ENCODE results near the gene CD99. TPM values are rescaled to one million over a fixed set of nuclear protein-coding genes. Genes with fewer than 3 reads are reported as not detected.
A peak's percentile ranks its signal among the peaks of the same experiment; 100 is the strongest.
"Not testable (repeated sequence)": the region's sequence is repeated elsewhere in the genome, so short reads cannot be mapped to it uniquely, and the experiment has no call there.

Gene CD99
- total RNA-seq, 1 experiment from 2014 or later, result 112 TPM

GRCh38 chrX:2774776-2775175 lies 83.7 kb downstream of the CD99 start:
- no peak overlapping the region for H3K4me3 ChIP-seq (ENCODE audit: insufficient read depth, low read depth, low read length)
- no peaks in the 10 kb centered on the region for H3K27me3 ChIP-seq (ENCODE audit: control insufficient read depth, insufficient read depth, low read length)
- no peak for DNase-seq
- H3K36me3 ChIP-seq (replicated peaks; ENCODE audit: control insufficient read depth, insufficient read depth, low read length), result no peaks in the 10 kb centered on the region

DNA sequence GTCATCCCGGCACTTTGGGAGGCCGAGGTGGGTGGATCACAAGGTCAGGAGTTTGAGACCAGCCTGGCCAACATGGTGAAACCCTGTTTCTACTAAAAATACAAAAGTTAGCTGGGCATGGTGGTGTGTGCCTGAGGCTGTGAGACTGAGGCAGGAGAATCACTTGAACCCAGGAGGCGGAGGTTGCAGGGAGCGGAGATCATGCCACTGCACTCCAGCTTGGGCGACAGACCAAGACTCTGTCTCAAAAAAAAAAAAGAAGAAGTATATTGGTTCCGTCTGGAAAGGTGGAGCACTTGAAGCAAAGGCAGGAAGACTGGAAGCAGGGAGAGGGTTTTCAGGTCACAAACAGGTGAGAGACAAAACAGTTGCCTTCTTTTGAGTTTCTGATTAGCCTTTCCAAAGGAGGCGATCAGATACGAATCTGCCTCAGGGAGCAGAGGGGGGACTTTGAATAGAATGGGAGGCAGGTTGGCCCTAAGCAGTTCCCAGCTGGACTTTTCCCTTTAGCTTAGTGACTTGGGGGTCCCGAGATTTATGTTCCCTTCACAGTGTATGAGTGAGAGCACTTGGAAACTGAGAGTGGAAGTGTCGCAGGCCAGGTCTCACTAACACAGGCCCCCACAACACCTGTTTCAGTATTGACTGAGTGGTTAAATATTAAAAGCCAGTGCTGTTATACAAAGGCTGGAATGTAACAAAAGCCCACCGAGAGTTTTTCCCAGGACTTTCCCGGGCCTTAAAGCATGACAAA lies 89.6 kb downstream of the CD99 start:
- DNase-seq, result peak; percentile 55
- not testable (repeated sequence) for H3K4me3 ChIP-seq (ENCODE audit: insufficient read depth, low read depth, low read length); H3K27me3 ChIP-seq (ENCODE audit: control insufficient read depth, insufficient read depth, low read length); H3K36me3 ChIP-seq (replicated peaks; ENCODE audit: control insufficient read depth, insufficient read depth, low read length)

- Histone ChIP-seq H3K4me3 (ENCODE audit: insufficient read depth, low read depth, low read length) (no peak overlapping the region), H3K27me3 (ENCODE audit: control insufficient read depth, insufficient read depth, low read length) (no peaks in the 10 kb centered on the region), H3K36me3 (replicated peaks; ENCODE audit: control insufficient read depth, insufficient read depth, low read length) (no peaks in the 10 kb centered on the region)
- no peak for DNase-seq
Observed at GRCh38 chrX:2781226-2781571, 90.1 kb downstream of the CD99 start.

DNA sequence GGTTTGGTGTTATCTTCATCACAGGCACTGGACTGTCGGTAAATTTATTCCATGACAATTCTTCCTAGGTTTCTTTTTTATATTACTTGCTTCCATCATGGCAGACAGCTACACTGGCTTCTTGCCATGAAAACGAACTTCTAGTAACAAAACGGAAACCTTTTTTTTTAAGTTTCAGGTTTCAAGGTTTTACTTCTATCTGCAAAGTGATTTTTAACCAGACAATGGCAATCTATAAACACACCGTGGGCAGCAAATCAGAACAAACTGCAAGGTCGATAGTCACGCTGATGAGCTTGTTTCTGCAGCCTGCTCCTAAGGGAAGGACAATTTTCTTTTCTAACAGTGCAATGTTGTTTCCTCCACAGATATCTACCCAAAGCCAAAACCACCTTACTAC lies 90.6 kb downstream of the CD99 start:
- DNase-seq, result no peak
- H3K36me3 ChIP-seq (replicated peaks; ENCODE audit: control insufficient read depth, insufficient read depth, low read length), result no peaks in the 10 kb centered on the region
- no peaks in the 10 kb centered on the region for H3K27me3 ChIP-seq (ENCODE audit: control insufficient read depth, insufficient read depth, low read length)
- no peak overlapping the region for H3K4me3 ChIP-seq (ENCODE audit: insufficient read depth, low read depth, low read length)

GRCh38 chrX:2782171-2782570 lies 91.1 kb downstream of the CD99 start:
- no peaks in the 10 kb centered on the region for H3K36me3 ChIP-seq (replicated peaks; ENCODE audit: control insufficient read depth, insufficient read depth, low read length)
- H3K27me3 ChIP-seq (ENCODE audit: control insufficient read depth, insufficient read depth, low read length), result no peaks in the 10 kb centered on the region
- DNase-seq, result no peak
- no peak overlapping the region for H3K4me3 ChIP-seq (ENCODE audit: insufficient read depth, low read depth, low read length)

GRCh38 chrX:2782778-2783177 lies 91.7 kb downstream of the CD99 start:
- DNase-seq, result no peak
- no peaks in the 10 kb centered on the region for H3K36me3 ChIP-seq (replicated peaks; ENCODE audit: control insufficient read depth, insufficient read depth, low read length)
- H3K4me3 ChIP-seq (ENCODE audit: insufficient read depth, low read depth, low read length), result no peak overlapping the region
- no peaks in the 10 kb centered on the region for H3K27me3 ChIP-seq (ENCODE audit: control insufficient read depth, insufficient read depth, low read length)

DNA sequence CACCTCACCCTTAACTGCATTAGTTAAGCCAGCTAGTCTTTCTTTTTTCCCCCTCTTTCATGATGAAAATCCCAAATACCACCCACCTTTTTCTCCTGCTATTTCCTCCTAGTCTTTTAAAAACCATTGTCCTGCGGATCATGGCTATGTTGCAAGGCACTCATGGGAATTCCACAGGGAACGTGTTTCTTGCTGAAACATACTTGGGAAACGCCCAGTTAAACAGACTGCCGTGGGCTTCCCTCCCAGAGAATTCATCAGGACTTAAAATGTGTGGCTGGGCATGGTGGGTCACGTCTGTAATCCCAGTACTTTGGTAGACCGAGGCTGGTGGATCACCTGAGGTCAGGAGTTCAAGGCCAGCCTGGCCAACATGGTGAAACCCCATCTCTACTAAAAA lies 92.9 kb downstream of the CD99 start:
- Histone ChIP-seq H3K27me3 (ENCODE audit: control insufficient read depth, insufficient read depth, low read length) (no peaks in the 10 kb centered on the region), H3K36me3 (replicated peaks; ENCODE audit: control insufficient read depth, insufficient read depth, low read length) (no peaks in the 10 kb centered on the region), H3K4me3 (ENCODE audit: insufficient read depth, low read depth, low read length) (no peak overlapping the region)
- DNase-seq, result no peak

GRCh38 chrX:2785538-2785937 lies 94.4 kb downstream of the CD99 start:
- Histone ChIP-seq H3K4me3 (ENCODE audit: insufficient read depth, low read depth, low read length) (no peak overlapping the region), H3K36me3 (replicated peaks; ENCODE audit: control insufficient read depth, insufficient read depth, low read length) (no peaks in the 10 kb centered on the region), H3K27me3 (ENCODE audit: control insufficient read depth, insufficient read depth, low read length) (no peaks in the 10 kb centered on the region)
- no peak for DNase-seq

- Histone ChIP-seq H3K4me3 (ENCODE audit: insufficient read depth, low read depth, low read length) (no peak overlapping the region), H3K36me3 (replicated peaks; ENCODE audit: control insufficient read depth, insufficient read depth, low read length) (no peaks in the 10 kb centered on the region), H3K27me3 (ENCODE audit: control insufficient read depth, insufficient read depth, low read length) (no peaks in the 10 kb centered on the region)
- no peak for DNase-seq
Observed at GRCh38 chrX:2788980-2789379, 97.9 kb downstream of the CD99 start.

DNA sequence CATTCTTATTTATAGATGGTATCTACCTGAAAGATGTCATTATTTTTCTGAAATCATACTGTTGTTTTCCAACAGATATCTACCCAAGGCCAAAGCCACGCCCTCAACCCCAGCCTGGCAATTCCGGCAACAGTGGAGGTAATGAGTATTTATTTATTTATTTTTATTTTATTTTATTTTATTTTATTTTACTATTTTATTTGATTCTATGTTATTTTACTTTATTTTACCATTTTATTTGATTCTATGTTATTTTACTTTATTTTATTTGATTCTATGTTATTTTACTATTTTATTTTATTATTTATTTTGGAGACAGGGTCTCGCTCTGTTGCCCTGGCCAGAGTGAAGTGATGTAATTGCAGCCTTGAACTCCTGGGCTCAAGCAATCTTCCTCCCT lies 98.5 kb downstream of the CD99 start:
- Histone ChIP-seq H3K27me3 (ENCODE audit: control insufficient read depth, insufficient read depth, low read length) (no peaks in the 10 kb centered on the region), H3K36me3 (replicated peaks; ENCODE audit: control insufficient read depth, insufficient read depth, low read length) (no peaks in the 10 kb centered on the region), H3K4me3 (ENCODE audit: insufficient read depth, low read depth, low read length) (no peak overlapping the region)
- DNase-seq, result no peak

Other genes starting within 250 kb of the CD99 start
- gene DHRSX, start 190.3 kb upstream of the CD99 start, total RNA-seq (2014; rRNA removed; shearing (Covaris generic)), result 25.5 and 29.6 TPM in 2 replicates
- 55.4 and 59.1 TPM in 2 replicates for gene ZBED1, start 190.3 kb upstream of the CD99 start, total RNA-seq (2014; rRNA removed; shearing (Covaris generic))
- gene XG, start 60.7 kb downstream of the CD99 start, total RNA-seq (2014; rRNA removed; shearing (Covaris generic)), result 0.17 and 0.67 TPM in 2 replicates
- 36.7 and 40.5 TPM in 2 replicates for gene GYG2, start 137.6 kb downstream of the CD99 start, total RNA-seq (2014; rRNA removed; shearing (Covaris generic))
- 4.5 and 8.1 TPM in 2 replicates for gene ARSD, start 238.0 kb downstream of the CD99 start, total RNA-seq (2014; rRNA removed; shearing (Covaris generic))